HEK293 (cell line): ENCODE measurements around the gene PLEKHG2.

ENCODE experiments used
- HOXC10 ChIP-seq: sonication (generic); formaldehyde crosslinking; IDR thresholded peaks from 2 replicates; pipeline ENCODE4 v1.8.1; 2023; ENCODE audit warnings: mild to moderate bottlenecking, missing genetic modification reagents
- ZNF146 ChIP-seq: fragments of 450-650 bp; formaldehyde crosslinking; IDR thresholded peaks from 2 replicates; pipeline ENCODE4 v1.5.1; 2016; ENCODE audit warnings: missing biosample characterization, missing genetic modification characterization
- ZNF155 ChIP-seq: fragments of 450-650 bp; formaldehyde crosslinking; IDR thresholded peaks from 2 replicates; pipeline ENCODE4 v1.5.1; 2016; ENCODE audit warnings: missing biosample characterization, missing genetic modification characterization
- ZNF24 ChIP-seq: fragments of 450-650 bp; formaldehyde crosslinking; IDR thresholded peaks from 2 replicates; pipeline ENCODE4 v1.5.1; 2016; ENCODE audit warnings: missing biosample characterization, missing genetic modification characterization
- ZNF350 ChIP-seq: fragments of 450-650 bp; formaldehyde crosslinking; IDR thresholded peaks from 2 replicates; pipeline ENCODE4 v1.5.0; 2017; ENCODE audit warnings: missing biosample characterization, mild to moderate bottlenecking, missing genetic modification characterization
- ZNF394 ChIP-seq: fragments of 450-650 bp; formaldehyde crosslinking; IDR thresholded peaks from 2 replicates; pipeline ENCODE4 v1.5.1; 2016; ENCODE audit warnings: missing biosample characterization, missing genetic modification characterization, mild to moderate bottlenecking, moderate library complexity, borderline replicate concordance
- ZNF518A ChIP-seq: fragments of 450-650 bp; formaldehyde crosslinking; conservative IDR thresholded peaks from 2 replicates; pipeline ENCODE4 v1.5.1; 2016; ENCODE audit warnings: low read depth, missing biosample characterization, missing genetic modification characterization
- ZNF558 ChIP-seq: fragments of 450-650 bp; formaldehyde crosslinking; IDR thresholded peaks from 2 replicates; pipeline ENCODE4 v1.5.1; 2016; ENCODE audit warnings: missing biosample characterization, missing genetic modification characterization
- ZNF791 ChIP-seq: fragments of 450-650 bp; formaldehyde crosslinking; IDR thresholded peaks from 2 replicates; pipeline ENCODE4 v1.5.1; 2016; ENCODE audit warnings: missing biosample characterization, missing genetic modification characterization
- TF ChIP-seq, protein P1 (sequence below): fragments of 450-650 bp; formaldehyde crosslinking; IDR thresholded peaks from 2 replicates; pipeline ENCODE4 v1.5.1; 2016; ENCODE audit warnings: missing biosample characterization, missing genetic modification characterization
- TF ChIP-seq, protein P2 (sequence below): fragments of 450-650 bp; formaldehyde crosslinking; IDR thresholded peaks from 2 replicates; pipeline ENCODE4 v1.5.1; 2016; ENCODE audit warnings: missing biosample characterization, missing genetic modification characterization, low read depth
- TF ChIP-seq, protein P3 (sequence below): fragments of 450-650 bp; formaldehyde crosslinking; IDR thresholded peaks from 2 replicates; pipeline ENCODE4 v1.5.1; 2016; ENCODE audit warnings: missing biosample characterization, missing genetic modification characterization

GRCh38 chr19:39416152-39417120 is 4.0 kb downstream of the PLEKHG2 start:
- TF ChIP-seq ZNF155 (tag by site-specific recombination) (no peak), ZNF394 (tag by site-specific recombination) (no peak), ZNF558 (tag by site-specific recombination) (no peak), ZNF791 (tag by site-specific recombination) (no peak), ZNF24 (no peak), ZNF350 (tag by site-specific recombination) (no peak), ZNF518A (tag by site-specific recombination) (no peak), ZNF146 (no peak), HOXC10 (CRISPR knock-in tag) (no peak)
- TF ChIP-seq, protein P1, sequence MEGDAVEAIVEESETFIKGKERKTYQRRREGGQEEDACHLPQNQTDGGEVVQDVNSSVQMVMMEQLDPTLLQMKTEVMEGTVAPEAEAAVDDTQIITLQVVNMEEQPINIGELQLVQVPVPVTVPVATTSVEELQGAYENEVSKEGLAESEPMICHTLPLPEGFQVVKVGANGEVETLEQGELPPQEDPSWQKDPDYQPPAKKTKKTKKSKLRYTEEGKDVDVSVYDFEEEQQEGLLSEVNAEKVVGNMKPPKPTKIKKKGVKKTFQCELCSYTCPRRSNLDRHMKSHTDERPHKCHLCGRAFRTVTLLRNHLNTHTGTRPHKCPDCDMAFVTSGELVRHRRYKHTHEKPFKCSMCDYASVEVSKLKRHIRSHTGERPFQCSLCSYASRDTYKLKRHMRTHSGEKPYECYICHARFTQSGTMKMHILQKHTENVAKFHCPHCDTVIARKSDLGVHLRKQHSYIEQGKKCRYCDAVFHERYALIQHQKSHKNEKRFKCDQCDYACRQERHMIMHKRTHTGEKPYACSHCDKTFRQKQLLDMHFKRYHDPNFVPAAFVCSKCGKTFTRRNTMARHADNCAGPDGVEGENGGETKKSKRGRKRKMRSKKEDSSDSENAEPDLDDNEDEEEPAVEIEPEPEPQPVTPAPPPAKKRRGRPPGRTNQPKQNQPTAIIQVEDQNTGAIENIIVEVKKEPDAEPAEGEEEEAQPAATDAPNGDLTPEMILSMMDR (tag by site-specific recombination): no peak
- TF ChIP-seq, protein P2, sequence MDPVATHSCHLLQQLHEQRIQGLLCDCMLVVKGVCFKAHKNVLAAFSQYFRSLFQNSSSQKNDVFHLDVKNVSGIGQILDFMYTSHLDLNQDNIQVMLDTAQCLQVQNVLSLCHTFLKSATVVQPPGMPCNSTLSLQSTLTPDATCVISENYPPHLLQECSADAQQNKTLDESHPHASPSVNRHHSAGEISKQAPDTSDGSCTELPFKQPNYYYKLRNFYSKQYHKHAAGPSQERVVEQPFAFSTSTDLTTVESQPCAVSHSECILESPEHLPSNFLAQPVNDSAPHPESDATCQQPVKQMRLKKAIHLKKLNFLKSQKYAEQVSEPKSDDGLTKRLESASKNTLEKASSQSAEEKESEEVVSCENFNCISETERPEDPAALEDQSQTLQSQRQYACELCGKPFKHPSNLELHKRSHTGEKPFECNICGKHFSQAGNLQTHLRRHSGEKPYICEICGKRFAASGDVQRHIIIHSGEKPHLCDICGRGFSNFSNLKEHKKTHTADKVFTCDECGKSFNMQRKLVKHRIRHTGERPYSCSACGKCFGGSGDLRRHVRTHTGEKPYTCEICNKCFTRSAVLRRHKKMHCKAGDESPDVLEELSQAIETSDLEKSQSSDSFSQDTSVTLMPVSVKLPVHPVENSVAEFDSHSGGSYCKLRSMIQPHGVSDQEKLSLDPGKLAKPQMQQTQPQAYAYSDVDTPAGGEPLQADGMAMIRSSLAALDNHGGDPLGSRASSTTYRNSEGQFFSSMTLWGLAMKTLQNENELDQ: no peak
- TF ChIP-seq, protein P3, sequence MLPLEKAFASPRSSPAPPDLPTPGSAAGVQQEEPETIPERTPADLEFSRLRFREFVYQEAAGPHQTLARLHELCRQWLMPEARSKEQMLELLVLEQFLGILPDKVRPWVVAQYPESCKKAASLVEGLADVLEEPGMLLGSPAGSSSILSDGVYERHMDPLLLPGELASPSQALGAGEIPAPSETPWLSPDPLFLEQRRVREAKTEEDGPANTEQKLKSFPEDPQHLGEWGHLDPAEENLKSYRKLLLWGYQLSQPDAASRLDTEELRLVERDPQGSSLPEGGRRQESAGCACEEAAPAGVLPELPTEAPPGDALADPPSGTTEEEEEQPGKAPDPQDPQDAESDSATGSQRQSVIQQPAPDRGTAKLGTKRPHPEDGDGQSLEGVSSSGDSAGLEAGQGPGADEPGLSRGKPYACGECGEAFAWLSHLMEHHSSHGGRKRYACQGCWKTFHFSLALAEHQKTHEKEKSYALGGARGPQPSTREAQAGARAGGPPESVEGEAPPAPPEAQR (tag by site-specific recombination): no peak
